ENCODE measurements around the gene INTS1. TPM values are rescaled to one million over a fixed set of nuclear protein-coding genes. Genes with fewer than 3 reads are reported as not detected.

INTS1 gene
- total and polyA plus RNA-seq, 4 experiments from 2014 or later: 6.0 to 137 (median 82.2) TPM

DNA sequence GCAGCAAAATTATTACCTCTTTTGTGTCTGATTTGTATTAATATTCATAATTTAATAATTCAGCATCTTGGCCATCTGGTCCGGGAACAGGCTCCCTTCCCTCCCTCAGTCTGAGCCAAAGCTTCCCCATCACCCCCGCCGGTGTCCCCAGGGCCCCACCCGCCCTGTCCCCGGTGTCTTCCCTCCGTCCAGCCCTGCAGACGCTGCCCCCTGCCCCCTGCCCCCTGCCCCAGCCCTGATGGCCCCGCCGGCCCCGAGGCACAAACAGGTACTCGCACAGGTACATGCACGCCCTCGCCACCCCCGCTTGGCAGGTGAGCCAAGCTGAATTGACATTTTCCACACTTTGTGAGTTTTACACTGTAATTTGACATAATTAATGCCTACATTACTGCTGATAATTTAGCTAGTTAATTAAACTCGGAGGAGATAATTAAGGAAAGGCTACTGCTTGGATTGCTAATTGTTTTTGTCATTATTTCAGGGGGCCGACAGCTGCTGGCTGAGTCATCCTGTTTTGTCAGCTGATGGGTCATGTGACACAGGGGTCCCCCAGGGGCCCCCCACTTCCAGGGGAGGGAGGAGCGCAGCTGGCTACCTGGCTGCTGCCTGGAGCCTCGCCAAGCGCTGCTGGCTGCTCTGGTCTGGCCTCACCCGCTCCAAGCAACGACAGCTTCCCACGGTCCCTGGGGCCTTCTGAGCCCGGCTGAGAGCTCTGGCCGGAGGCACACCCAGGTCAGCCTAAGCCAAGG, 81.5 kb downstream of the INTS1 start:
- H3K4me1 Mint-ChIP-seq: peaks cover 6 to 10% (median 7%) of the 10 kb centered on the region in 4 donors
- no peaks in the 10 kb centered on the region for H3K9me3 ChIP-seq (ENCODE audit: control insufficient read depth in 1 of 2, low read length in 2 of 2)
- no peaks in the 10 kb centered on the region for H3K36me3 ChIP-seq (ENCODE audit: insufficient read depth, low read length)
- peaks cover 7% of the 10 kb centered on the region for H3K4me1 ChIP-seq (ENCODE audit: insufficient read depth, low read length)
- CTCF ChIA-PET (ENCODE audit: partially characterized antibody): interaction anchor here (0.6 kb wide), 1 partner anchor 51 kb away, joined by 3 read pairs; no protein-coding TSS in a partner anchor
- no peaks in the 10 kb centered on the region for H3K9me3 Mint-ChIP-seq
- no peak for DNase-seq
- H3K4me3 Mint-ChIP-seq: no peak overlapping the region
- POLR2A ChIA-PET (ENCODE audit: partially characterized antibody): no interaction called here
- no peak overlapping the region for H3K27ac ChIP-seq (ENCODE audit: low read depth, low read length)
- peaks cover 3 to 9% of the 10 kb centered on the region in 2 donors for H3K27me3 Mint-ChIP-seq
- no peak overlapping the region for H3K4me3 ChIP-seq (ENCODE audit: low read length in 2 of 2)
- no peaks in the 10 kb centered on the region for H3K27me3 ChIP-seq (ENCODE audit: insufficient read depth, low read length)
- H3K27ac Mint-ChIP-seq: no peak overlapping the region
- intact Hi-C loops (cut with micrococcal nuclease): no loop called here
- H3K36me3 Mint-ChIP-seq: no peaks in the 10 kb centered on the region

DNA sequence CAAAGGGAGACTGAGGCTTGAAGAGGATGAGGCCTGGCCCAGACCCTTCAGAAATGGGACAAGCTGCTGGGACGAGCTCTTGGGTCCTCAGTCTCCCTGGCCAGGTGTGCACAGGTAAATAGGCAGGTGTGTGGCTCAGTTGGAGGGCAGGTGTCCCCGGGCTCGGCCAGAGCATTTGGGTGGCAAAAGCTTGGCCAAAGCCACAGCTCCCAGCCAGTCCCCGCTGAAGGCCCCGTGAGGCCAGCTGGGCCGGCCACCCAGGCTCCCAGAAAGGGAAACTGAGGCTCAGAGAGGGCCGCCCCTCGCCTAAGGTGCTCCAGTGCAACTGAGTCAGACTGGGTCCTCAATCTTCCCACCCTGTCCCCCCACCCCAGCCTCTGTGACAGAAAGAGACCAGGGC, 82.2 kb downstream of the INTS1 start:
- Mint-ChIP-seq H3K36me3 (no peaks in the 10 kb centered on the region), H3K4me3 (no peak overlapping the region), H3K27ac (no peak overlapping the region), H3K4me1 (peaks cover 13 to 17% (median 14%) of the 10 kb centered on the region in 4 donors), H3K27me3 (peaks cover 3 to 9% of the 10 kb centered on the region in 2 donors), H3K9me3 (no peaks in the 10 kb centered on the region)
- Histone ChIP-seq H3K36me3 (ENCODE audit: insufficient read depth, low read length) (no peaks in the 10 kb centered on the region), H3K27ac (ENCODE audit: low read depth, low read length) (no peak overlapping the region), H3K27me3 (ENCODE audit: insufficient read depth, low read length) (no peaks in the 10 kb centered on the region), H3K4me1 (ENCODE audit: insufficient read depth, low read length) (peaks cover 15% of the 10 kb centered on the region), H3K4me3 (ENCODE audit: low read length in 2 of 2) (no peak overlapping the region), H3K9me3 (ENCODE audit: control insufficient read depth in 1 of 2, low read length in 2 of 2) (no peaks in the 10 kb centered on the region)
- DNase-seq: no peak
- CTCF ChIA-PET (ENCODE audit: partially characterized antibody): interaction anchor here (0.6 kb wide), 1 partner anchor 52 kb away, joined by 3 read pairs; no protein-coding TSS in a partner anchor
- POLR2A ChIA-PET (ENCODE audit: partially characterized antibody): no interaction called here
- intact Hi-C loops (cut with micrococcal nuclease): no loop called here

DNA sequence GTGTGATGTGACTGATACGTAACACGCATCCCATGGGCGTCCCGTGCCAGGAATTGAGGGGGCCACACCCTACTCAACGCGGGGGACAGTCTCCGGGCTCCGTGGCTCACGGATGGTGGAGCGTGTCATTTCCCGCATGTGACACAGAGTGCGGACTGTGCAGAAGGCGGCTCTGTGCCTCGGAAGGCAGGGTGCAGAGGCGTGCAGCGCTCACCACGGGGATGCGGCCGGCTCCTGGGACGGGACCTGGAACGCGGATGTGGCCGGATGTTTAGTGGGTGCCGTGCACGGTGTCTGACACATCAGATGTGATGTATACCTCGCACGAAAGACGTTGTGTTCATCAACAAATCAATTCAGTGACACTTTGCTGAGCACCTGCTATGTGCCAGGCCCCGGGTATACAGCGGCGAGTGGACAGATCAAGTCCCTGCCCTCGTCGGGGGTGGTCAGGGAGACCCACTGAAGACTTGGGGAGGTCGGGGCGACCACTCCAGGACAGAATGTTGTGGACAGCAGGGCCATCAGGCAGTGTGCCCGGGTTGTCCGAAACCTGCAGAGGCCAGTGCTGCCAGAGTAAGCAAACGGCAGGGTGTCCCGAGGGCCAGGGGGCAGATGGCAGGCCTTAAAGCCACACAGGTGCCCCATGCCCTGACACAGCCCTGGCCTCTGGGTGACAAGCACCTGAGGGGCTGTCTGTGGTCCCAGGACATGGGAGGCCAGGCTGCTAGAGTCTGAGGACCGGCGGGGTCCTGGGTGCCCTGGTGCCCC, 83.0 kb downstream of the INTS1 start:
- H3K9me3 ChIP-seq (ENCODE audit: control insufficient read depth in 1 of 2, low read length in 2 of 2): no peaks in the 10 kb centered on the region
- Mint-ChIP-seq H3K9me3 (no peaks in the 10 kb centered on the region), H3K4me3 (no peak overlapping the region), H3K4me1 (peaks cover 14 to 19% (median 17%) of the 10 kb centered on the region in 4 donors), H3K27ac (no peak overlapping the region), H3K36me3 (no peaks in the 10 kb centered on the region), H3K27me3 (peaks cover 3 to 9% of the 10 kb centered on the region in 2 donors)
- no peaks in the 10 kb centered on the region for H3K27me3 ChIP-seq (ENCODE audit: insufficient read depth, low read length)
- no peaks in the 10 kb centered on the region for H3K36me3 ChIP-seq (ENCODE audit: insufficient read depth, low read length)
- H3K4me1 ChIP-seq (ENCODE audit: insufficient read depth, low read length): peaks cover 17% of the 10 kb centered on the region
- ChIA-PET CTCF (ENCODE audit: partially characterized antibody) (no interaction called here), POLR2A (ENCODE audit: partially characterized antibody) (no interaction called here)
- no peak overlapping the region for H3K27ac ChIP-seq (ENCODE audit: low read depth, low read length)
- no peak overlapping the region for H3K4me3 ChIP-seq (ENCODE audit: low read length in 2 of 2)
- intact Hi-C loops (cut with micrococcal nuclease): no loop called here
- no peak for DNase-seq

Other genes starting within 250 kb of the INTS1 start
- gene MICALL2, start 44.9 kb downstream of the INTS1 start, total RNA-seq: 1 to 10 TPM; 2.6 to 3.3 TPM
- under 1 TPM in 1 of 2 donors, not detected in 1; 0.44 TPM for gene MICALL2, start 44.9 kb downstream of the INTS1 start, polyA plus RNA-seq
- 10 to 100 TPM; 50.1 to 50.3 TPM for gene MAFK, start 26.3 kb upstream of the INTS1 start, total RNA-seq
- gene MAFK, start 26.3 kb upstream of the INTS1 start, polyA plus RNA-seq: 1 to 10 TPM in 1 of 2 donors, under 1 TPM in 1; 0.32 to 1.0 TPM
- not detected for gene TMEM184A, start 51.8 kb upstream of the INTS1 start, total RNA-seq
- gene TMEM184A, start 51.8 kb upstream of the INTS1 start, polyA plus RNA-seq: not detected
- 10 to 100 TPM; 19.3 to 22.2 TPM for gene PSMG3, start 65.6 kb upstream of the INTS1 start, total RNA-seq
- 10 to 100 TPM; 39.7 to 50.2 TPM for gene PSMG3, start 65.6 kb upstream of the INTS1 start, polyA plus RNA-seq
- gene ELFN1, start 165.9 kb upstream of the INTS1 start, total RNA-seq: under 1 TPM in 1 of 2 experiments, not detected in 1; 0.12 TPM
- gene ELFN1, start 165.9 kb upstream of the INTS1 start, polyA plus RNA-seq: not detected